GM12891 (cell line): ENCODE measurements around the gene TXNDC5.

Experiments used
- POLR2A ChIP-seq: IDR thresholded peaks from 2 replicates; pipeline ENCODE4 v1.6.1; 2011; ENCODE audit warnings: low read depth, low read length, control low read depth
- POLR2AphosphoS5 ChIP-seq: IDR thresholded peaks from 2 replicates; pipeline ENCODE4 v1.6.1; 2011; ENCODE audit warnings: low read depth, low read length, control low read depth

GRCh38 chr6:7891078-7891872, 19.3 kb downstream of the TXNDC5 start:
- TF ChIP-seq POLR2A (no peak), POLR2AphosphoS5 (no peak)
